Panc1 (cell line): Measurements from ENCODE around the gene RBBP4.

Source experiments
- POLR2AphosphoS5 ChIP-seq: IDR thresholded peaks from 2 replicates; pipeline ENCODE4 v1.6.1; 2012; ENCODE audit warnings: mild to moderate bottlenecking, low read depth, low read length, moderate library complexity
- TCF7L2 ChIP-seq: IDR thresholded peaks from 2 replicates; pipeline ENCODE4 v1.6.1; 2011; ENCODE audit warnings: mild to moderate bottlenecking, low read depth, low read length, inconsistent platforms
- TF ChIP-seq, protein P1 (sequence below): fragments of 450-650 bp; IDR thresholded peaks from 2 replicates; pipeline ENCODE4 v1.5.1; 2017; ENCODE audit warnings: mild to moderate bottlenecking
- TF ChIP-seq, protein P2 (sequence below), 2 experiments: IDR thresholded peaks; 2 replicates each; pipeline ENCODE4 v1.6.1; 2011 to 2012; ENCODE audit warnings: low read depth in 2 of 2, control low read depth in 1 of 2, low read length in 1 of 2, mild to moderate bottlenecking in 1 of 2, moderate library complexity in 1 of 2; ENCODE audit not compliant: insufficient read depth in 1 of 2

DNA sequence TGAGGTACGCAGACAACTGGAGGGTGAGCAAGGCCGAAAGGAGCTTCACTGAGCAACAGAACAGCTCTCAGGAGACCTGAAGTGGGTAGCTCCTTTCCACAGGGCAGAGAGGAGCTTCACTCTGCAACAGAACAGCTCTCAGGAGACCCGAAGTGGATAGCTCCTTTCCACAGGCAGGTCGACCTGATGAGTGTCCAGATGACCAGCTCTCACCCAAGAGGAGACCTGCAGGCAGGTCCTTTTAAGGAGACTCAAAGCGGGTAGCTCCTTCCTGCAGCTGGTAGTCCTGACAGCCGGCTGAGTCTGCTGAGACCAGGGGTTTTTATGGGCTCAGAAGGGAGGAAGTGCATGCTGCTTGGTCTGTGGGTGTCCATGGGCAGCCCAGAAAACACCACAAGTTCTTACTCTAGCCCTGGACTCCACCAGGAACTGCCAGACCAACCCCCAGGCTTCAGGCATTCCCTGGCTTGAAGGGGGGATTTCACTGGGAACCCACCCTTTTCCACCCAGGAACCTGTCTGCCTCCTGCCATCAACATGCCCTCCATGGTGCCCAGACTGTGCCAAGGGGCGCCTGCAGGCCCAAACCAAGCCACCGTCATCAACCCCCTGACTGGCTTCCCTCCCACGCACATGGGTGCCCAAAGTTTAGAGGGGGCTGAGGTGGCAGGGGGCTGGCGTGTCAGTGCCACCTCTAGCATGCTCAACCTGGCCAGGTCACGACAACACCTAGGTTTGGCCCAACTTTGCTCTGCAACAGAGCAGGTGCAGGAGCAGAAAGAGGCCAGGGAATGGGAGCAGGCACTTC is 44.2 kb upstream of the RBBP4 start:
- TF ChIP-seq, protein P1, sequence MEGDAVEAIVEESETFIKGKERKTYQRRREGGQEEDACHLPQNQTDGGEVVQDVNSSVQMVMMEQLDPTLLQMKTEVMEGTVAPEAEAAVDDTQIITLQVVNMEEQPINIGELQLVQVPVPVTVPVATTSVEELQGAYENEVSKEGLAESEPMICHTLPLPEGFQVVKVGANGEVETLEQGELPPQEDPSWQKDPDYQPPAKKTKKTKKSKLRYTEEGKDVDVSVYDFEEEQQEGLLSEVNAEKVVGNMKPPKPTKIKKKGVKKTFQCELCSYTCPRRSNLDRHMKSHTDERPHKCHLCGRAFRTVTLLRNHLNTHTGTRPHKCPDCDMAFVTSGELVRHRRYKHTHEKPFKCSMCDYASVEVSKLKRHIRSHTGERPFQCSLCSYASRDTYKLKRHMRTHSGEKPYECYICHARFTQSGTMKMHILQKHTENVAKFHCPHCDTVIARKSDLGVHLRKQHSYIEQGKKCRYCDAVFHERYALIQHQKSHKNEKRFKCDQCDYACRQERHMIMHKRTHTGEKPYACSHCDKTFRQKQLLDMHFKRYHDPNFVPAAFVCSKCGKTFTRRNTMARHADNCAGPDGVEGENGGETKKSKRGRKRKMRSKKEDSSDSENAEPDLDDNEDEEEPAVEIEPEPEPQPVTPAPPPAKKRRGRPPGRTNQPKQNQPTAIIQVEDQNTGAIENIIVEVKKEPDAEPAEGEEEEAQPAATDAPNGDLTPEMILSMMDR, result no peak
- TF ChIP-seq POLR2AphosphoS5, result no peak
- TF ChIP-seq, protein P2, sequence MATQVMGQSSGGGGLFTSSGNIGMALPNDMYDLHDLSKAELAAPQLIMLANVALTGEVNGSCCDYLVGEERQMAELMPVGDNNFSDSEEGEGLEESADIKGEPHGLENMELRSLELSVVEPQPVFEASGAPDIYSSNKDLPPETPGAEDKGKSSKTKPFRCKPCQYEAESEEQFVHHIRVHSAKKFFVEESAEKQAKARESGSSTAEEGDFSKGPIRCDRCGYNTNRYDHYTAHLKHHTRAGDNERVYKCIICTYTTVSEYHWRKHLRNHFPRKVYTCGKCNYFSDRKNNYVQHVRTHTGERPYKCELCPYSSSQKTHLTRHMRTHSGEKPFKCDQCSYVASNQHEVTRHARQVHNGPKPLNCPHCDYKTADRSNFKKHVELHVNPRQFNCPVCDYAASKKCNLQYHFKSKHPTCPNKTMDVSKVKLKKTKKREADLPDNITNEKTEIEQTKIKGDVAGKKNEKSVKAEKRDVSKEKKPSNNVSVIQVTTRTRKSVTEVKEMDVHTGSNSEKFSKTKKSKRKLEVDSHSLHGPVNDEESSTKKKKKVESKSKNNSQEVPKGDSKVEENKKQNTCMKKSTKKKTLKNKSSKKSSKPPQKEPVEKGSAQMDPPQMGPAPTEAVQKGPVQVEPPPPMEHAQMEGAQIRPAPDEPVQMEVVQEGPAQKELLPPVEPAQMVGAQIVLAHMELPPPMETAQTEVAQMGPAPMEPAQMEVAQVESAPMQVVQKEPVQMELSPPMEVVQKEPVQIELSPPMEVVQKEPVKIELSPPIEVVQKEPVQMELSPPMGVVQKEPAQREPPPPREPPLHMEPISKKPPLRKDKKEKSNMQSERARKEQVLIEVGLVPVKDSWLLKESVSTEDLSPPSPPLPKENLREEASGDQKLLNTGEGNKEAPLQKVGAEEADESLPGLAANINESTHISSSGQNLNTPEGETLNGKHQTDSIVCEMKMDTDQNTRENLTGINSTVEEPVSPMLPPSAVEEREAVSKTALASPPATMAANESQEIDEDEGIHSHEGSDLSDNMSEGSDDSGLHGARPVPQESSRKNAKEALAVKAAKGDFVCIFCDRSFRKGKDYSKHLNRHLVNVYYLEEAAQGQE (IDR thresholded peaks at IDR 0.05; ENCODE audit: insufficient read depth in 1 of 2, low read depth in 2 of 2, low read length in 1 of 2), result no peak
- no peak for TF ChIP-seq TCF7L2
